ENCODE data around the gene MBOAT7. TPM values are rescaled to one million over a fixed set of nuclear protein-coding genes. Genes with fewer than 3 reads are reported as not detected.

MBOAT7 gene
- polyA plus RNA-seq, 2 of the 4 experiments (the other 2 are of a cell fraction): 42.1 to 142 TPM

DNA sequence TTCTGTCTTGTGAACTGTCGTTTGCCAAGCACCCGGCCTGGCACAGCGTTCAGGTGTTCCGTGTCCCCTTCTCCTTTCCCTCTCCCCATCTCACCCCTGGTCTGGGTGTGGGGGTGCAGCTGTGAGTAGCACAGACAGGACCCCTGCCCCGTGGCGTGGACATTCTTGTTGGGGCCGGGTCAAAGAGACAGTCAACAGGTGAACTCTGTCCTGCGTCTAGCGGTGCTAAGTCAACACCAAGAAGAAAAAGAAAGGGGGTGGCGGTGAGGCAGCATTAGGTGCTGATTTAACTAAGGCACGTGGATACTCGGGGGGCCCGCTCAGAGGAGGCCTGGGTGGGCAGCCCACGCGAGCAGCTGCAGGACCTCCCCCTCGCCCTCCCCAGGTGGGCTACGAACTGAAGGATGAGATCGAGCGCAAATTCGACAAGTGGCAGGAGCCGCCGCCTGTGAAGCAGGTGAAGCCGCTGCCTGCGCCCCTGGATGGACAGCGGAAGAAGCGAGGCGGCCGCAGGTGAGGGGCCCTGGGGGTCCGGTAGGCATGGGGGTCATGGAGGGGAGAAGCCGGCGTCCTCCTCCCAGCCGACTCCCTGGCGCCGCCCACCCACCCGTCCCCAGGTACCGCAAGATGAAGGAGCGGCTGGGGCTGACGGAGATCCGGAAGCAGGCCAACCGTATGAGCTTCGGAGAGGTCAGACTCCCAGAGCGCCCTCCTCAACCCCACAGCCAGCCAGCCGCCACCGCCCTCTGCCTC, 61.5 kb downstream of the MBOAT7 start:
- WGBS (ENCODE audit: missing lambda C conversion rate): 91% methylated on average over 44 of the region's 44 CpGs
- ChIA-PET POLR2A (interaction anchor here (0.9 to 1.3 kb wide), 2 partner anchors 9 to 13 kb away, joined by 4 to 5 read pairs; partner anchors contain the start of genes CNOT3, PRPF31 and TFPT), CTCF (interaction anchor here (1.1 kb wide), 1 partner anchor 41 kb away, joined by 3 read pairs; no protein-coding TSS in a partner anchor)
- no peak overlapping the region for H3K4me3 ChIP-seq
- FAIRE-seq (no peak), ATAC-seq (no peak), DNase-seq (ENCODE audit: low read depth in 1 of 2, low spot score in 1 of 2) (no peak)
- no peaks in the 10 kb centered on the region for H3K4me1 ChIP-seq
- TF ChIP-seq, protein P1, sequence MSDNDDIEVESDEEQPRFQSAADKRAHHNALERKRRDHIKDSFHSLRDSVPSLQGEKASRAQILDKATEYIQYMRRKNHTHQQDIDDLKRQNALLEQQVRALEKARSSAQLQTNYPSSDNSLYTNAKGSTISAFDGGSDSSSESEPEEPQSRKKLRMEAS (IDR thresholded peaks at IDR 0.05): no peak
- TF ChIP-seq CBX8 (IDR thresholded peaks at IDR 0.05) (no peak), ZSCAN20 (CRISPR knock-in tag; IDR thresholded peaks at IDR 0.05) (no peak), HOXB13 (CRISPR knock-in tag; IDR thresholded peaks at IDR 0.05; ENCODE audit: low read depth) (no peak), ZNF302 (CRISPR knock-in tag; IDR thresholded peaks at IDR 0.05) (no peak), RCOR1 (IDR thresholded peaks at IDR 0.05; ENCODE audit: low read depth, low read length) (no peak), HDAC2 (IDR thresholded peaks at IDR 0.05) (no peak), POLR2A (IDR thresholded peaks at IDR 0.05; ENCODE audit: low read length) (no peak), JUNB (IDR thresholded peaks at IDR 0.05) (no peak), HOXA7 (CRISPR knock-in tag; IDR thresholded peaks at IDR 0.05) (no peak), BHLHE40 (IDR thresholded peaks at IDR 0.05; ENCODE audit: low read depth, low read length) (no peak), CBX2 (IDR thresholded peaks at IDR 0.05; ENCODE audit: borderline replicate concordance, low read depth) (no peak), MAFK (IDR thresholded peaks at IDR 0.05; ENCODE audit: partially characterized antibody) (no peak), ESRRA (IDR thresholded peaks at IDR 0.05; ENCODE audit: borderline replicate concordance, low read length) (no peak), CHD4 (IDR thresholded peaks at IDR 0.05; ENCODE audit: borderline replicate concordance) (no peak), ZFP36 (IDR thresholded peaks at IDR 0.05; ENCODE audit: borderline replicate concordance, partially characterized antibody) (no peak), JUN (IDR thresholded peaks at IDR 0.05) (no peak), EHF (CRISPR knock-in tag; IDR thresholded peaks at IDR 0.05) (no peak)
- TF ChIP-seq, protein P2, sequence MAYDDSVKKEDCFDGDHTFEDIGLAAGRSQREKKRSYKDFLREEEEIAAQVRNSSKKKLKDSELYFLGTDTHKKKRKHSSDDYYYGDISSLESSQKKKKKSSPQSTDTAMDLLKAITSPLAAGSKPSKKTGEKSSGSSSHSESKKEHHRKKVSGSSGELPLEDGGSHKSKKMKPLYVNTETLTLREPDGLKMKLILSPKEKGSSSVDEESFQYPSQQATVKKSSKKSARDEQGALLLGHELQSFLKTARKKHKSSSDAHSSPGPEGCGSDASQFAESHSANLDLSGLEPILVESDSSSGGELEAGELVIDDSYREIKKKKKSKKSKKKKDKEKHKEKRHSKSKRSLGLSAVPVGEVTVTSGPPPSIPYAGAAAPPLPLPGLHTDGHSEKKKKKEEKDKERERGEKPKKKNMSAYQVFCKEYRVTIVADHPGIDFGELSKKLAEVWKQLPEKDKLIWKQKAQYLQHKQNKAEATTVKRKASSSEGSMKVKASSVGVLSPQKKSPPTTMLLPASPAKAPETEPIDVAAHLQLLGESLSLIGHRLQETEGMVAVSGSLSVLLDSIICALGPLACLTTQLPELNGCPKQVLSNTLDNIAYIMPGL (CRISPR knock-in tag; IDR thresholded peaks at IDR 0.05; ENCODE audit: borderline replicate concordance): no peak
- H3K27ac ChIP-seq: no peak overlapping the region
- no peaks in the 10 kb centered on the region for H3K9me3 ChIP-seq
- no peak overlapping the region for H3K4me2 ChIP-seq

DNA sequence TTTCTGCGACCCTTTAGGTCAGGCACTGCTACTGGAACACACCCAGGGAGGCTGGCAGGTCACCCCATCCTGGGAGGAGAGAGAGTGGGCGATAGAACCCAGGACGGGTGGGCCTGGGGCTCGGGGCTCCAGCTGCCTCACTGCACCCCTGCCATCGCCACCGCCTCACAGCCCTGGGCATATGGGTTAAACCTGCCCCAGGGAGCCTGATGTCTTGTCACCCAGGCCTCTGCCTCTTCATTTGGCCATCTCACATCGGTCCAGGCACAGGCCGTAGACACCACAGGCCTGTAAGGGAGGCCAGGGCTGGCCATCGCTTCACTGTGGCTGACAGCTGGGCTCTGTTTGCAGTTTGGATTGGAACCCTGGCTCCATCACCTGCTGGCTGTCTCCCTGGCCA, 63.7 kb downstream of the MBOAT7 start:
- no peaks in the 10 kb centered on the region for H3K9me3 ChIP-seq
- TF ChIP-seq CHD4 (IDR thresholded peaks at IDR 0.05; ENCODE audit: borderline replicate concordance): no peak
- no peak for TF ChIP-seq POLR2AphosphoS2 (conservative IDR thresholded peaks at IDR 0.05; ENCODE audit: low read length)

DNA sequence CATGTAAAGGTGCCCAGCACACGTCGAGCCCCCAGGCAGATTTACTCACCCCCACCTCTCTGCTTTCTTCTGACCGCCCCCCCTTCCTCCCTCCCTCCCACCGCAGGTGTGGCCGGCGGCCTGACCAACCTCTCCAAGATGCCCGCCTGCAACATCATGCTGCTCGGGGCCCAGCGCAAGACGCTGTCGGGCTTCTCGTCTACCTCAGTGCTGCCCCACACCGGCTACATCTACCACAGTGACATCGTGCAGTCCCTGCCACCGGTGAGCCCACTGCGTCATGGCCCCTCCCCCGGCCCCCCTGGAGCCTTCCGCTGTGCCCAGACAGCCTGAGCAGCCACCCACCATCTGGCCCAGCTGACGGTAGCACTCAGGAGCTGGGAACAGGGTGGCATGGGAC, 65.0 kb downstream of the MBOAT7 start:
- Histone ChIP-seq H3K9me3 (no peaks in the 10 kb centered on the region), H3K4me1 (no peaks in the 10 kb centered on the region), H3K4me3 (no peak overlapping the region), H3K4me2 (no peak overlapping the region), H3K27ac (no peak overlapping the region)
- no peak for DNase-seq (ENCODE audit: low read depth in 1 of 2, low spot score in 1 of 2)
- ChIA-PET CTCF (interaction anchor here (1.1 to 3.2 kb wide), 3 partner anchors 8 to 44 kb away, joined by 3 to 8 read pairs (median 4); partner anchors contain the start of gene CNOT3), POLR2A (interaction anchor here (0.9 to 2.4 kb wide), 2 partner anchors 9 to 13 kb away, joined by 5 to 10 read pairs; partner anchors contain the start of genes CNOT3, PRPF31 and TFPT)
- FAIRE-seq: no peak
- no peak for ATAC-seq
- TF ChIP-seq, protein P2 (CRISPR knock-in tag; IDR thresholded peaks at IDR 0.05; ENCODE audit: borderline replicate concordance): no peak
- TF ChIP-seq ZC3H11A (IDR thresholded peaks at IDR 0.05): no peak
- 90% methylated on average over 19 of the region's 19 CpGs for WGBS (ENCODE audit: missing lambda C conversion rate)

More for the DNA sequence above, 63.7 kb downstream of the MBOAT7 start:
- FAIRE-seq (no peak), DNase-seq (ENCODE audit: low read depth in 1 of 2, low spot score in 1 of 2) (no peak), ATAC-seq (no peak)
- Histone ChIP-seq H3K27ac (no peak overlapping the region), H3K4me3 (no peak overlapping the region), H3K4me1 (no peaks in the 10 kb centered on the region), H3K4me2 (no peak overlapping the region)
- ChIA-PET POLR2A (no interaction called here), CTCF (interaction anchor here (0.5 to 3.2 kb wide), 2 partner anchors 12 to 350 kb away, joined by 3 to 8 read pairs; partner anchors contain the start of gene CNOT3)
- 92% methylated on average over 9 of the region's 9 CpGs for WGBS (ENCODE audit: missing lambda C conversion rate)

All from A549 (cell line).